ENCODE measurements around the gene ITGA2B. TPM values are rescaled to one million over a fixed set of nuclear protein-coding genes. Genes with fewer than 3 reads are reported as not detected.

ITGA2B gene
- total and polyA plus RNA-seq, 2 of the 8 experiments (the other 6 are each of a cell fraction or from before 2014, with no cell fraction given): 6.9 to 12.3 TPM

GRCh38 chr17:44324571-44325275, 64.7 kb downstream of the ITGA2B start, which contains the start of gene SLC25A39 (continued):
- TF ChIP-seq POLR2AphosphoS5 (IDR thresholded peaks at IDR 0.05; ENCODE audit: low read depth, low read length) (no peak), ASH2L (IDR thresholded peaks at IDR 0.05; ENCODE audit: low read length) (peak; percentile 71), CEBPB (IDR thresholded peaks at IDR 0.05; ENCODE audit: low read depth, low read length) (no peak), JUND (IDR thresholded peaks at IDR 0.05; ENCODE audit: low read length) (0 out of 2 replicates have a peak, but pooled peaks have one; percentile 17), TCF12 (IDR thresholded peaks at IDR 0.05; ENCODE audit: low read depth, low read length) (no peak), RFX5 (IDR thresholded peaks at IDR 0.05; ENCODE audit: borderline replicate concordance, low read depth, low read length) (no peak), SP1 (IDR thresholded peaks at IDR 0.05; ENCODE audit: low read depth, low read length) (peak; percentile 83), YY1 (IDR thresholded peaks at IDR 0.05; ENCODE audit: low read depth, low read length) (no peak), TBP (IDR thresholded peaks at IDR 0.05; ENCODE audit: low read depth, low read length) (no peak; the same call in 1 of the 2 replicates), HDAC6 (IDR thresholded peaks at IDR 0.05; ENCODE audit: low read depth, low read length) (no peak), BACH1 (IDR thresholded peaks at IDR 0.05; ENCODE audit: low read length) (peak; percentile 76), KDM1A (IDR thresholded peaks at IDR 0.05; ENCODE audit: borderline replicate concordance, low read length) (peak; percentile 96), RAD21 (IDR thresholded peaks at IDR 0.05 in 1 of 2, conservative IDR thresholded peaks at IDR 0.05 in 1 of 2; ENCODE audit: low read depth in 2 of 2, low read length in 2 of 2) (no peak; a peak in 1 of 4 replicates), POU5F1 (IDR thresholded peaks at IDR 0.05; ENCODE audit: low read depth, low read length) (no peak), SIN3A (conservative IDR thresholded peaks at IDR 0.05 in 1 of 2, IDR thresholded peaks at IDR 0.05 in 1 of 2; ENCODE audit: low read depth in 1 of 2, low read length in 2 of 2) (peak; percentile 82 to 86; a peak in 3 of 4 replicates), TAF1 (IDR thresholded peaks at IDR 0.05; ENCODE audit: low read depth, low read length) (no peak), USF2 (IDR thresholded peaks at IDR 0.05; ENCODE audit: low read length) (0 out of 2 replicates have a peak, but pooled peaks have one; percentile 12), EGR1 (IDR thresholded peaks at IDR 0.05; ENCODE audit: borderline replicate concordance, low read depth, low read length) (peak; percentile 81; the same call in 1 of the 2 replicates), RNF2 (IDR thresholded peaks at IDR 0.05; ENCODE audit: borderline replicate concordance, low read depth, low read length, missing control alignments, poor library complexity, severe bottlenecking) (peak; percentile 4), SP4 (IDR thresholded peaks at IDR 0.05; ENCODE audit: low read length) (peak; percentile 33; the same call in 1 of the 2 replicates)
- TF ChIP-seq, protein P1, sequence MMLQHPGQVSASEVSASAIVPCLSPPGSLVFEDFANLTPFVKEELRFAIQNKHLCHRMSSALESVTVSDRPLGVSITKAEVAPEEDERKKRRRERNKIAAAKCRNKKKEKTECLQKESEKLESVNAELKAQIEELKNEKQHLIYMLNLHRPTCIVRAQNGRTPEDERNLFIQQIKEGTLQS (IDR thresholded peaks at IDR 0.05; ENCODE audit: insufficient read depth, low read depth, low read length): no peak
- TF ChIP-seq, protein P2, sequence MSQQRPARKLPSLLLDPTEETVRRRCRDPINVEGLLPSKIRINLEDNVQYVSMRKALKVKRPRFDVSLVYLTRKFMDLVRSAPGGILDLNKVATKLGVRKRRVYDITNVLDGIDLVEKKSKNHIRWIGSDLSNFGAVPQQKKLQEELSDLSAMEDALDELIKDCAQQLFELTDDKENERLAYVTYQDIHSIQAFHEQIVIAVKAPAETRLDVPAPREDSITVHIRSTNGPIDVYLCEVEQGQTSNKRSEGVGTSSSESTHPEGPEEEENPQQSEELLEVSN (IDR thresholded peaks at IDR 0.05): 0 out of 2 replicates have a peak, but pooled peaks have one; percentile 16
